Activated CD4-positive, alpha-beta T cell treated with anti-CD3 and anti-CD28 coated beads, Interleukin-2, amount 50 U/mL, for 1 hour (primary cell): ENCODE data around the gene TRAPPC8.
A peak's percentile ranks its signal among the peaks of the same experiment; 100 is the strongest.
"Not testable (repeated sequence)": the region's sequence is repeated elsewhere in the genome, so short reads cannot be mapped to it uniquely, and the experiment has no call there.

Experiments used
- DNase-seq: peaks from one replicate; pipeline ENCODE4 v3.0.0-alpha.2; 2020

TRAPPC8 gene

GRCh38 chr18:31942999-31943877 lies at the start of gene TRAPPC8:
TSS of gene TRAPPC8 (minus strand) at chr18:31943128. CDS start at chr18:31942764, 364 bp downstream.
- DNase-seq, result peak; percentile 88

- no peak for DNase-seq
Observed at GRCh38 chr18:31990823-31991222, 47.9 kb upstream of the TRAPPC8 start.

- DNase-seq, result no peak
Observed at GRCh38 chr18:31983976-31984375, 41.0 kb upstream of the TRAPPC8 start.

DNA sequence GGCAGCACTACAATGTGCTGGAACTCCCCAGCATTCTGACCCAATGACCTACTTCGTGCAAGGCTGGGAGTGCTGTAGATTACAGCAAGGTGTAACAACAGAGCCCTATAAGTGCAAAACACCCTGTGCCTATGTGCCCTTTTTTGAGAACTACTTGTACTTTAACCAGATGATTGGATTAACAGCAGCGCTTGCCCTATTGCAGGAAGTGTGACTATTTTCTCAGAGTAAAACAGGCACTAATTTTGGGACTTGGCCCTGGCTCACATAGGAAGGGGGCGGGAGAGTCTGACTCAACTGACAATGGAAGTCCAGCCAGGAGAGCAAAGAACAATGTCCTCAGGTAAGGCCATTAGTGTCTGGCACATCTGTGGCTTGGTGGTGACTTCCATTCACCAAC lies 40.1 kb upstream of the TRAPPC8 start:
- no peak for DNase-seq

DNA sequence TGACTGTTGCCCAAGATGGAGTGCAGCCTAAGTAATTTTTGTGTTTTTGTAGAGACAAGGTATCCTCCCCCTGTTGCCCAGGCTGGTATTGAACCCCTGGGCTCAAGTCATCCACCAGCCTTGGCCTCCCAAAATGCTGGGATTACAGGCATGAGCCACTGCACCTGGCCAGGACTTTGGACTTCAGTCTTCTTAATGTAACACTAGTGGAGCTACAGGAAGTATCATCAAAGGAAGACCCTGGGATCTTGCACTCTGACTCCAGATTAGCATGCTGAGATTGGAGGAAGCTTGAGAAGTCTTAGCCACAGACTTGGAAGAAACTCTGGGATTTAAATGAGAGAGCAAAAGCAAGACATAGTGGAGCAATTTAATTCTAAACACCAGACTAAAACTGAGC lies 37.9 kb upstream of the TRAPPC8 start:
- DNase-seq, result no peak

DNA sequence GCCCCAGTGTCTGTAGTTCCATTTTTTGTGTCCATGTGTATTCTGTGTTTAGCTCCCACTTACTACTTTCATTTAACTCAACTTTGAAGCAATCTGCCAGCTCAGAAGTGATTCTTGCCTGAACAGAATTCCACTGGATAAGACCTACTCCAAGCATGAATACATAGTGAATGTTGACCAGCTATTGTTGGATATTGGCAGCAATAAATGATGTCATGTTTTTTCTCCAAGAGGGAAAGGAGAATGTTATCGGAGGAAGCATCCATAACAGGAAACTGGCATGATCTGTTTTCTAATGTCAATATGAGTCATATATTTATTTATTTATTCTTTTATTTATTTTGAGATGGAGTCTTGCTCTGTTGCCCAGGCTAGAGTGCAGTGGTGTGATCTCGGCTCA lies 36.8 kb upstream of the TRAPPC8 start:
- DNase-seq, result no peak

GRCh38 chr18:31978616-31979015 lies 35.7 kb upstream of the TRAPPC8 start:
- DNase-seq, result no peak

- peak; percentile 13 for DNase-seq
Observed at GRCh38 chr18:31977270-31977872, 34.4 kb upstream of the TRAPPC8 start.

GRCh38 chr18:31976242-31976641 lies 33.3 kb upstream of the TRAPPC8 start:
- DNase-seq, result no peak

DNA sequence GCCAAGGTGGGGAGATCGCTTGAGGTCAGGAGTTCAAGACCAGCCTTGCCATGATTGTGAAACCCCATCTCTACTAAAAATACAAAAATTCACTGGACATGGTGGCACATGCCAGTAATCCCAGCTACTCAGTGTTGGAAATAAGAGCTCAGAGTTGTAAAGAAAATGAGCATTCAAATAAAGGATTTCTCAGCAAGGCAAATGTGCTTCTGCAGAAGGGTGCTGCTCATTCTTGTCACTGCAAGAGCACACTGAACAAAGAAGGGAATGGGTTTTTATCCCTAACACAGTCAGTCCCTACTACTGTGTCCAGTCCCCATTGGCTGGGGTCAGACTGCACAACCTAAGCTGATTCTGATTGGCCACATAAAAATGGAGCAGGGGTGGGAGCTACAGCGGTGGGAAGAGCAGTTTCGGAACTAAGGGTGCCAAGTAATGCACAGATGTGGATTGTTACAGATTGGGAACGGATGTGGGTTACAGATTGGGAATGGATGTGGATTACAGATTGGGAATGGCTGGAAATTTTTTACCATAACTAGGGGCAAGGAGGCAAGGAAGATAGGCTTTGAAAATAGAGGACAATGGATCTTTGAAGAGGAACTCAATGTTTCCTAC lies 31.1 kb upstream of the TRAPPC8 start:
- DNase-seq, result no peak

DNA sequence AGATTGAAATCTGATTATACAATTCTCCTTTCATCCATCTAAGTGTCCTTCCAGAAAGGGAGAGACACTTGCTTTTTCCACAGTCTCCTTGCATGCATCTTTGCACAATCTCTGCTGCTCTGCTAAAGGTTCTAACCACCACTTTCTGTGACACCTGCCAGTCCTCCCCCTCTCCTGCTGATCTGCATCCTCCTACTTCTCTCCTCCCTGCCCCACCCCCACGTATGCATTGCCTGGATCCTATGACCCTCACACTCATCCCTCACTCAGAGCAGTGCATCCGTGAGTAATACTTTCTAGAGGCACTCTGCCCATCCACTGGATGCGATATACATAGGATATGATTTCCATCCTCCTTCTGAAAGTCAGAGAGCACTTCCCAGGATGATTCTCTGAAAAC lies 27.7 kb upstream of the TRAPPC8 start:
- DNase-seq, result no peak

GRCh38 chr18:31965316-31965970 lies 22.5 kb upstream of the TRAPPC8 start:
- DNase-seq, result no peak

- DNase-seq, result no peak
Observed at GRCh38 chr18:31957728-31958127, 14.8 kb upstream of the TRAPPC8 start.

DNA sequence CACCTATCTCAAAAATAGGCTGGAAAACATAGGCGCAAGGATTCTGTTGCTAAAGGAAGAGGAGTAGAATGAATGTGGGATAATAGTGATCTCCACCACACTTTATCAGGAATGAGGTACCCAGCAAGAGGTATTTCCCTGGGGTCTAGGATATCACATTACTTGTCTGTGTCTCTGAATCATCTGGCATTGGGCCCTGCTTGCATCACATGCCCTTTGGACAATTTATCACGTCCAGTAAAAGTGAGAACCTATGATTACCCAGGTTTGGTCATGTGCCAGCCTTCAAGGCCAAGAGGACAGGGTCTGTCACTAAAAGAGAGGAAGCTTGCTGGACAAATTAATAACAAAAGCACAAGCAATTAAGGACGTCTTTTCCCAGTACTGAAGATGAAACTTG lies 11.4 kb upstream of the TRAPPC8 start:
- DNase-seq, result no peak

- not testable (repeated sequence) for DNase-seq
Observed at GRCh38 chr18:31953699-31954098, 10.8 kb upstream of the TRAPPC8 start.

DNA sequence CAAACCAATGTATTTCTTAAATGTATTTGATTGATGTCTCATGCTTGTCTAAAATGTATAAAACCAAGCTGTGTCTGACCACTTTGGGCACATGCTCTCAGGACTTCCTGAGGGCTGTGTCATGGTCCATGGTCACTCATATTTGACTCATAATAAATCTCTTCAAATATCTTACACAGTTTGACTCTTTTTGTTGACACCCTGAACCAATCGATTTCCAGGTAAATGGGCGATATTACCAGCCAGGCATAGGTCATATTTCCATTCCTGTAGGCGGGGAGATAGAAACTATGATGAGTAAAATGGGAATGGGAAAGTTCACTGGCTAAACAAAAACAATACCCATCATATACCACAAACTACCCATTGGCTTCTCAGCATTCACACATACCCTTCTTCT lies 9.3 kb upstream of the TRAPPC8 start:
- no peak for DNase-seq

DNA sequence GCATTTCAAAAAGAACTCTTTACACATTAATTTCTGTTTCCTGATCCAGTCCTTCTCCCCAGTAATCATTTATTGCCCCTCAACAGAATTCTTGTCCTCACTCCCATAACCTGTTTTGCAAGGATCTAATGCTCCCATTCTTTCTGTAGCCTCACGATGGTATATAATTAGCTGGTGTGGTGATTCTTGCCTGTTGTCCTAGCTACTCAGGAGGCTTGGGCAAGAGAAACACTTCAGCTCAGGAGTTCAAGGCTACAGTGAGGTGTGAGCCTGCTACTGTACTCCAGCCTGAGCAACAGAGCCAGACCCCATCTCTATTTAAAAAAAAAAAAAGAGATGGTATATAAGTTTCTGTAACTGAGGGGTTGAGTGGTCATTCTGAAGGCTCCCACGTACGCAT lies 7.7 kb upstream of the TRAPPC8 start:
- no peak for DNase-seq

DNA sequence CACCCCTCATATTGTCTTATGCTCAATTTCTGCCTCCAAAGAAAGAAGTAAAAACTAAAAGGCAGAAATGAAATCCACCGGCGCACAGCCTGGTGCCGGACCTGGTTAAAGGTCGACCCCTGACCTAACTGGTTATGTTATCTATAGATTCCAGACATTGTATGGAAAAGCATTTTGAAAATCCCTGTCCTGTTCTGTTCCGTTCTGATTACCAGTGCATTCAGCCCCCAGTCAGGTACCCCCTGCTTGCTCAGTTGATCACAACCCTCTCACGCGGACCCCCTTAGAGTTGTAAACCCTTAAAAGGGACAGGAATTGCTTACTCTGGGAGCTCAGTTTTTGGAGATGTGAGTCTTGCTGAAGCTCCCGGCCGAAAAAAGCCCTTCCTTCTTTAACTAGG lies 5.4 kb upstream of the TRAPPC8 start:
- DNase-seq, result not testable (repeated sequence)

DNA sequence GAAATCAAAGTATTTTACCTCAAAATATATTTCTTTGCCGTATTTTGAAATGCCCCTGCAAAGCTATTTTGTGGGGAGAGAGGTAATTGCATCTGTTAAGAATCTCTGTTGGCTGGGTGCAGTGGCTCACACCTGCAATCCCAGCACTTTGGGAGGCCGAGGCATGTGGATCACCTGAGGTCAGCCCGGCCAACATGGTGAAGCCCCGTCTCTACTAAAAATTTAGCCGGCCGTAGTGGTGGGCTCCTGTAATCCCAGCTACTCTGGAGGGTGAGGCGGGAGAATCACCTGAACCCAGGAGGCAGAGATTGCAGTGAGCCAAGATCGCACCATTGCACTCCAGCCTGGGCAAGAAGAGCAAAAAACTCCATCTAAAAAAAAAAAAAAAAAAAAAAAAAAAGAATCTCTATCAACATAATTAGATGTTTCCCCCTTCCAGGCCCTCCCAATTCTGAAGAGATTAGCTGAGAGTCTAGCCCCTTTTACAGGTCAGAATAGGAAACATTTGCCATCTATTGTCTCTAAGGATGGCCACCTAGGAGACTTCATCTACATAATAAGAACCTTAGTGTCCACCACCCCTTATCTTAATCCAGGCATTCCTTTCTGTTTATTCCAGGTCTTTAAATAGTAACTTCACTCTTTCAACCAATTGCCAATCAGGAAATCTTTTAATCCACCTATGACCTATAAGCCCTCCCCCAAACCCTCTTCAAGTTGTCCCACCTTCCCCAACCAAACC lies 3.5 kb upstream of the TRAPPC8 start:
- DNase-seq, result no peak

- no peak for DNase-seq
Observed at GRCh38 chr18:31943878-31944816, 1.2 kb upstream of the TRAPPC8 start.

DNA sequence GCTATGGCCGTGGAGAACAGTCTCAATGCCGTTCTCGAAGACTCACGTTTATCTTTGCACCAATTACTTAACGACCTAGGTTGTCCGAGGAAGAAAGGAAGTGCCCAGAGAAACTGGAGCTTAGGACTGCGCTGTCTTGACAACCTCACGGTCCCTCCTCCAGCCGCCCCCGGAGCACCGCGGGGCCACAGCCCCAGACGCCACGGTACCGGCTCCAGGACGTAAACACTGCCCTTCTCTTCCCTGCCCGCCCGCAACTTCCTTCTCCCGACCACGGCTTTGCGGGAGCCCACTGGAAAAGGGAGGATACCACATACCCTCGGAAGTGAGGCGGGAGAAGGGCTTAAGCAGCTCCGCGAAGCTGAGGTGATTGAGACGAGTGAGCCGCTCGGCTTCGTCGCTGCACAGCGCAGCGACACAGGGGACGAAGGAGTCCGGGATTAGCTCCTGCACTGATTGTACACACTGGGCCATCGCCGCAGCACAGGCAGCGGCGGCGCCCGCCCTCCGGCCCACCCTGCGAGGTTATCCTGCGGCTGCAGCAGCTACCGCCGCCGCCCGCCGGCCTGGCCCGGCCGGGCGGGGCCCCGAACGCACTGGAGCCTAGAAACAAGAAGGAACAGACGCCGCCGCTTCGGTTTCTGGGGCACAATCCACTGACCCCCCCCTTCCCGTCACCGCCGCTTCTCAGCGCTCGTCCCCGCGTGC lies 483 bp downstream of the TRAPPC8 start:
- DNase-seq, result no peak
